Measurements from ENCODE around the gene HES7.
A peak's percentile ranks its signal among the peaks of the same experiment; 100 is the strongest.
"Not testable (repeated sequence)": the region's sequence is repeated elsewhere in the genome, so short reads cannot be mapped to it uniquely, and the experiment has no call there.

Gene HES7

DNA sequence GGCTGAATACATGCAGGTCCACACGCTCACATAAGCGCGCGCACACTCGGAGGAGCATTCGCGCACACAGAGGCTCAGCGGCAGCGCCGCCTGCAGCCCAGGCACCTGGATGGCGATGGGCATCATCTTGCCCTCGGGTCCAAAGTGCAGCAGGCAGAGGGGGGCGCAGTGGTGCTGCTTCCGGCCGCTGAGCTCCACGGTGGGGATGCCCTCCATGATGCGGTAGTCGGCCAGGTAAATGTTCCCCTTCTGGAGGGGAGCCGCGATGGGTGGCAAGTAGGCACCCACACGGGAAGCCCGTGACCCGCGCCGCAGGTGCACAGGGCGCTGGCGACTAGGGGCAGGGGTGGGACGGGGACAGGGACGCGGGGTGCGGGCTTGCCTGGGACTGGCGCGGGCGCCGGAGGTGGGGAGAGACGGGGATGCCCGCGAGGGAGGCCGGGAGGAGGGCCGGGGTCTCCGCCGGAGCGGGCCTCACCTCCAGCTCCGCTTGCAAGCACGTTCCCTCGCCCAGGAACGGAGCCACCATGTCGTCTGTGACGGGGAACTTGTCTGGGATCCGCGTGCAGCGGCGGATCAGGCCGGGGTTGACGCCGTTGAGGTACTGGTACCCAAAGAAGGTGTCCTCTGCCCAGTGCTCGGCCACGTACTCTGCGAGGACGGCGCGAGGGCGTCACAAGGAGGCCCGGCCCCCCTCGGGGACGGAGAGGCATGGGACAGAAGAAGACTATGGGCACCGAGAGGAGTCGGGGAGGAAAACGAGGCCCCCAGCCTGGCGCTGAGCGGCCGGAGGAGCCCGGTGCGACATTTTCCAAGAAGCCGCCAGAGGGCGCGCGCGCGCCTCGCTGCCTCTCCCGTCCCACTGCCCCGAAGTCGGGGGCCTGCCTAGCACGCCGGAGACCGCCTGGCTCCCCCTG lies 44.4 kb downstream of the HES7 start:
- TF ChIP-seq, protein P1, sequence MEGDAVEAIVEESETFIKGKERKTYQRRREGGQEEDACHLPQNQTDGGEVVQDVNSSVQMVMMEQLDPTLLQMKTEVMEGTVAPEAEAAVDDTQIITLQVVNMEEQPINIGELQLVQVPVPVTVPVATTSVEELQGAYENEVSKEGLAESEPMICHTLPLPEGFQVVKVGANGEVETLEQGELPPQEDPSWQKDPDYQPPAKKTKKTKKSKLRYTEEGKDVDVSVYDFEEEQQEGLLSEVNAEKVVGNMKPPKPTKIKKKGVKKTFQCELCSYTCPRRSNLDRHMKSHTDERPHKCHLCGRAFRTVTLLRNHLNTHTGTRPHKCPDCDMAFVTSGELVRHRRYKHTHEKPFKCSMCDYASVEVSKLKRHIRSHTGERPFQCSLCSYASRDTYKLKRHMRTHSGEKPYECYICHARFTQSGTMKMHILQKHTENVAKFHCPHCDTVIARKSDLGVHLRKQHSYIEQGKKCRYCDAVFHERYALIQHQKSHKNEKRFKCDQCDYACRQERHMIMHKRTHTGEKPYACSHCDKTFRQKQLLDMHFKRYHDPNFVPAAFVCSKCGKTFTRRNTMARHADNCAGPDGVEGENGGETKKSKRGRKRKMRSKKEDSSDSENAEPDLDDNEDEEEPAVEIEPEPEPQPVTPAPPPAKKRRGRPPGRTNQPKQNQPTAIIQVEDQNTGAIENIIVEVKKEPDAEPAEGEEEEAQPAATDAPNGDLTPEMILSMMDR (conservative IDR thresholded peaks at IDR 0.05; ENCODE audit: low read depth, low read length): peak; percentile 76
- DNase-seq (ENCODE audit: low read depth): no peak
- peak overlapping the region; percentile 42 for H3K4me3 ChIP-seq (ENCODE audit: low read length)

DNA sequence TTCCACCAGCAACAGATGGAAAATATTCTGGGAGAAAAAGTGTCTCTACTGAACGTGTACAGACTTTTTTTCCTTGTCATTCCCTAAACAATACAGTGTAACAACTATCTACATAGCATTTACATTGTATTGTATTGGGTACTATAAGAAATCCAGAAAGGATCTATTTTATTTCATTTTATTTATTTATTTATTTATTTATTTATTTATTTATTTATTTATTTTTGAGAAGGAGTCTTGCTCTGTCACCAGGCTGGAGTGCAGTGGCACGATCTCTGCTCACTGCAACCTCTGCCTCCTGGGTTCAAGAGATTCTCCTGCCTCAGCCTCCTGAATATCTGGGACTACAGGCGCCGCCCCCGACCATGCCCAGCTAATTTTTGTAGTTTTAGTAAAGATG lies 46.0 kb downstream of the HES7 start:
- not testable (repeated sequence) for DNase-seq (ENCODE audit: low read depth); H3K4me3 ChIP-seq (ENCODE audit: low read length)

DNA sequence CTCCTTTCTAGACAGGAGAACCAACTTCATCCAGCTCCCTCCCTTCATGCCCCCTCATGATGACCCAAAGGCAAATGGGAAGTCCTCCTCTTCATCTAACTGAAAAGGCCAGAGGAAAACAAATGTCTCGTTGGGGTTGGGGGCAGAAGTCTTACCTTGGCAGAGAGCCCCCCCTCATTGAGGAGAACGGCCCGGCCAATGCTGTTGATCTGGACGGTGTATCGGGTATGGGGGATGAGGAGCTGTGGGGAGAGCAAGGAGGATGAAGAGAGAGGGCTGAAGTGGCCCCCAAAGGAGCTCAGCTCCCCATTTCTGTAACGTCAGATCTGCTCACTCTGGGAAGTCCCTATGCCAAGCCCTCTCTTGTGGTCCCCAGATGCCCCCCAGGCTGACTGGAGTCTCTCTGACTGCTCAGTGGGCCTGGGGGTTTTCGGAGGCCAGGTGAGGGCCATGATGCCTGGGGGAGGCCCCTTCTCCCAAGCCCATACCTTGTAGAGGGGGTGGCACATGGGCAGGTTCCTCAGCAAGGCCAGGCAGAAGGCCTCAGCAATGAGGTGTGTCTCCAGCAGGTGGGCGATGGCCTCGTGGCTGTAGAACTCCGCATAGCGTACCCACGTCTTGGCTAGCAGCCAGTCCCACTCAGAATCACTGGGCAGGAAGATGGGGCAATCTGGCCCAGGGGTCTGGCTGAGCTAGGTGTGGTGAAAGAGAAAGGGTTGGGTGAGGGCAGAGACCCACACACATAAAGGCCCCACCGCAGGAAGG lies 47.2 kb downstream of the HES7 start:
- no peak for DNase-seq (ENCODE audit: low read depth)
- H3K4me3 ChIP-seq (ENCODE audit: low read length): no peak overlapping the region
- TF ChIP-seq, protein P1 (conservative IDR thresholded peaks at IDR 0.05; ENCODE audit: low read depth, low read length): no peak

DNA sequence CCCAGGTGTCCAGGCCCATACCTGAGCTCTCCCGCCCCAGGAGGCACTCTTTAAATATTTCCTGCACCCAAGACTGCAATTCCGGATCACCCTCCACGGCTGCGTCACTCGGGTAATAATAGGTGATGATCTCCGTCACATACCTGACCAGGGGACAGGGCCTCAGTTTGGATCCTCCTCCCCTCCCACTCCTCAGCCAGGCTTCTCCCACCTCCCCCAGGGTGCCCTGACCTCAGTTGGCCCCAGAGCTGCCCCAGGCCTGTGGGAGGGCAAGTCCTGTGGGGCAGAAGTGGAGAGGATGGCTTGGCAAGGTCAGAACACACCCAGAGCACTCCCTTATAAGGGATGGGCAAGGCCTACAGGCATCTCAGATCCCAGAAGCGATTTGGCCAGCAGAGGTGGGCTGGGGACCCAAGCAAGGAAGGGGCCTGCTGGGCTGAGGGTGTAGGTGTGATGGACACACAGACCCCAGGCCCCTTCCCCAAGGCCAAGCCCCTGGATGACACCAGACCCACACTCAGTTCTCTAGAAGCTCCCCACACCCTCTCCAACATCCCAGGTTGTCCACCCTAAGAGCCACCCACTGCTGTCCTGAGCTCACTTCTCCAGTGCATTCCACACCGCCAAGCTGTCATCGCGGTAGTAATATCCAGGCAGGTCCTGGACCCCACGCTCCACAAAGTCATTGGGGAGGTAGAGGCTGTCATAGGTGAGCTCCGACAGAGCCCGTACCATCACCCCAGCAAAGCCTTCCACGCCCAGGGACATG lies 48.1 kb downstream of the HES7 start:
- DNase-seq (ENCODE audit: low read depth): no peak
- H3K4me3 ChIP-seq (ENCODE audit: low read length): no peak overlapping the region

DNA sequence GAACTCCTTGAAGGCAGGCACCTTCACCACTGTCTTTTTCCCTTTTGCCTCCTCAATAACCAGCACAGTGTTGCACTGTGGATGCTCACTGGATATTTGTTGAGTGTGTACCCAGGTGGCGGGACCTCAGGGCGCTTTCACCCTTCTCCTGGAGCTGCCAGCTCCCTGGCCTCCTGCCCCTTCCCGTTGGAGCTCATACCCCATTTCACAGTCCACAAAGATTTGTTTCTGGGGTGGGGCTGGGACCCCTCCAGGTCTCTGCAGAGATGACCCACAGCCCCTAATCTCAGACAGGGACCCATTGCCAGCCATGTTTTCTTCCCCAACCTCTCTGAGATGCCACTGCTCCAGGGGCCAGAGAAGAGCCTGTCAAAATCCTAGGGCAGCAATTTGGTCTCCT lies 48.8 kb downstream of the HES7 start:
- H3K4me3 ChIP-seq (ENCODE audit: low read length): no peak overlapping the region
- no peak for DNase-seq (ENCODE audit: low read depth)
- TF ChIP-seq, protein P1 (conservative IDR thresholded peaks at IDR 0.05; ENCODE audit: low read depth, low read length): no peak

More for the DNA sequence above, 48.1 kb downstream of the HES7 start:
- TF ChIP-seq, protein P1 (conservative IDR thresholded peaks at IDR 0.05; ENCODE audit: low read depth, low read length): no peak

DNA sequence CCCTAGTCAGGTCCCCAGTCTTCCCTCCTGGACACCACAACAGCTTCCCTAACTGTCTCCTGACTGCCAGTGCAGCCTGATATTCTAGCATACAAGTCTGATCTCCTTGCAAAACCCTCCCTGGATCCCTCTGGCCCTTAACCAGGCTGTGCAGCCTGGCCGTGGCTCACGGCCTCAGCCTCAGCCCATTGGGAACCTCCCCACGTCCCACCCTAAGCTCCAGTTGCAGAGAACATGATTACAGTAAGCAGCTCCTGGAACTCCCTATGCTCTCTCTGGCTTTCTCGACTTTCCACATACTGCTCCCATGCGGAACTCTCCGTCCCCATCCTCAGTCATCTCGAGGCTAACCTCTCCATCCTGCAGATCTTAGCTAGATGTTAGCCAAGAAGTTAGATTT lies 49.4 kb downstream of the HES7 start:
- TF ChIP-seq, protein P1 (conservative IDR thresholded peaks at IDR 0.05; ENCODE audit: low read depth, low read length): no peak
- no peak overlapping the region for H3K4me3 ChIP-seq (ENCODE audit: low read length)
- no peak for DNase-seq (ENCODE audit: low read depth)
